Spinal cord (tissue), 10 donors: Measurements from ENCODE around the gene TLNRD1. TPM values are rescaled to one million over a fixed set of nuclear protein-coding genes. Genes with fewer than 3 reads are reported as not detected.
A peak's percentile ranks its signal among the peaks of the same experiment; 100 is the strongest.

Experiments used
- DNase-seq, 6 donors: peaks; one replicate each; pipeline versions ENCODE4 v3.0.0 to v3.0.0-alpha.2; 2013 to 2015; ENCODE audit warnings: low spot score in 6 of 6, low read depth in 4 of 6
- H3K27ac ChIP-seq: one replicate; pipeline ENCODE4 v1.5.1; 2013; ENCODE audit warnings: low read depth, low read length, control low read depth
- H3K27me3 ChIP-seq: one replicate; pipeline ENCODE4 v1.6.1; 2013; ENCODE audit warnings: low read length; ENCODE audit not compliant: control insufficient read depth, insufficient read depth
- H3K36me3 ChIP-seq: one replicate; pipeline ENCODE4 v1.6.1; 2013; ENCODE audit warnings: low read length; ENCODE audit not compliant: control insufficient read depth, insufficient read depth
- H3K4me1 ChIP-seq: one replicate; pipeline ENCODE4 v1.6.1; 2013; ENCODE audit warnings: low read length; ENCODE audit not compliant: control insufficient read depth, insufficient read depth
- H3K4me3 ChIP-seq: one replicate; pipeline ENCODE4 v1.5.1; 2013; ENCODE audit warnings: low read depth, low read length, control low read depth
- H3K9me3 ChIP-seq: one replicate; pipeline ENCODE4 v1.6.1; 2013; ENCODE audit warnings: low read length; ENCODE audit not compliant: control insufficient read depth, insufficient read depth
- WGBS: methylation state at CpG from one replicate; pipeline ENCODE4 v1.1.5; 2013; ENCODE audit warnings: missing lambda C conversion rate; ENCODE audit not compliant: insufficient coverage; 5-methylcytosine and 5-hydroxymethylcytosine counted together
- polyA plus RNA-seq, 2 donors: library from polyadenylated mRNA; unstranded; fragments of 120-200 nt; gene quantifications; one replicate each; pipeline ENCODE4 v1.2.1, GENCODE V29; 2013; ENCODE audit not compliant: insufficient read length in 2 of 2
- total RNA-seq, 2 donors: library from RNA; depleted of rRNA in 1 of 2; stranded (reverse); fragments of 120-200 nt in 1 of 2; fragments of >200 nt in 1 of 2; gene quantifications; one replicate each; pipeline versions ENCODE4 v1.2.3 to v1.2.4, GENCODE V29; 2013 to 2014
- donor health status: healthy.

TLNRD1 gene
- total and polyA plus RNA-seq, 4 donors: 4.3 to 12.0 (median 10.0) TPM

DNA sequence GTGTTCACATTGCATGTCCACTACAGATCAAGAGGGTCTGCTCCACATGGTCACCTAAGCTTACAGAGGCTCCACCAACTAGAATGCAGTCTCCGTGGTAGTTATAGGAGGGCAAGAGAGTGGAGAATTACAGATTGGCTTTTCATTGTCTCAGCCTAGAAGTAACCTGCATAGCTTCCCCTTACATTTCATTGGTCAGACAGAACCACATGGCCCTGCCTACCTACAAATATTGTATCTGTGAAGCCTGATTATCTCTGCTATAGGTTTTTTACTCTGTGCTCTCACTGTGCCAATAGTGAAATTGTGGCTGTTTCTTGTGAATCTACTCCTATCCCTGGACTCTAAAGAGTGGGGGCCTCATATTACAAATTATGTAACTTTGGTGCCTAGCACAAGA lies 2.5 kb upstream of the TLNRD1 start:
- no peak for DNase-seq
- Histone ChIP-seq H3K27me3 (no peaks in the 10 kb centered on the region), H3K4me3 (no peak overlapping the region), H3K9me3 (no peaks in the 10 kb centered on the region), H3K27ac (no peak overlapping the region), H3K4me1 (peaks cover 10% of the 10 kb centered on the region), H3K36me3 (peaks cover 10% of the 10 kb centered on the region)
- no CpG with 5 or more reads among the region's 1 CpG for WGBS

DNA sequence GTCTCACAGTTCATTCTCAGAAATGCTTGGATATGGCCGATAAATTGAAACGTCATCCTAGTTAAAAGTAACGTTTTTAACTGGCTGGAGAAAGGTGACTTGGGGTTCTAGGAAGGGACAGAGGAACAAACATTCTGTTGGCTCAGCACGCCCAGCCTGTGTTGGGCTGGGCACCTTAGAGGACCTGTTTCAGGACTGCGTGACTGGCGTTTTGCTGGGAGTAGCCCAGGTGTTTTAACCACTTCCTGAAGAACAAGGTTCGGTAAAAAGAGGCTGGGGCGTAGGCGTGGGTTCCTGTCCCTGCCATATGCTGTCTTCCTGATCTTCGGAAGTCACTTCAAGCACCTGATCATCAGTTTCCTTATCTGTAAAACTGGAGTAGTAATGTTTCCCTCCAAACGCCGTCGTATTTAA lies 1.1 kb upstream of the TLNRD1 start:
- Histone ChIP-seq H3K36me3 (peaks cover 12% of the 10 kb centered on the region), H3K4me3 (no peak overlapping the region), H3K4me1 (peaks cover 12% of the 10 kb centered on the region), H3K27me3 (no peaks in the 10 kb centered on the region), H3K9me3 (no peaks in the 10 kb centered on the region), H3K27ac (no peak overlapping the region)
- WGBS: 83% methylated on average over 6 of the region's 13 CpGs
- no peak for DNase-seq

DNA sequence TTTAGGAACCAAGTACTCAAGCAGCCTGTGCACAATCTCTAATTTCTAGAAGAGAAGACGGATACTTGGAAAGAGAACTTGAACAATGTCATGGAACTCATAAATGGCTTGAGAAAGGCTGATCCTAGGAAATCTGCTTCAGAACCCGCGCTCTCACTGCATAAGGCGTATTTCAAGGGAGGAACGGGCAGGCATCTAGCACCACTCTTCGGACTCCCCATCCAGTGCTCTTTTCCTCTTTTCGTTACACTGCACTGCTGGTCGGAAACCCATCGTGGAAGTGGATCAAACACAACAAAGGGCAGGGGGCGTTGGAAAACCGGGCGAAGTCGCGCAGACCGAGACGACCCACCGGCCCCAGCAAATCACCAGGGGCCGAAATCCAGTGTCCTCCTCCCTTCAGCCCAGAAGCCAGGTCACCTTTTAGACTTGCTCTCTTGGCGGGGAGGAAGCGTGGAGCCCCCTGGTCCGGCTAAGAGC lies 539 bp upstream of the TLNRD1 start:
- H3K9me3 ChIP-seq: no peaks in the 10 kb centered on the region
- H3K4me1 ChIP-seq: peaks cover 12% of the 10 kb centered on the region
- peak in 1 of 6 donors; percentile 76 for DNase-seq
- peaks cover 12% of the 10 kb centered on the region for H3K36me3 ChIP-seq
- peak overlapping the region; percentile 85 for H3K4me3 ChIP-seq
- H3K27me3 ChIP-seq: no peaks in the 10 kb centered on the region
- 6% methylated on average over 21 of the region's 21 CpGs for WGBS
- H3K27ac ChIP-seq: peak overlapping the region; percentile 86

DNA sequence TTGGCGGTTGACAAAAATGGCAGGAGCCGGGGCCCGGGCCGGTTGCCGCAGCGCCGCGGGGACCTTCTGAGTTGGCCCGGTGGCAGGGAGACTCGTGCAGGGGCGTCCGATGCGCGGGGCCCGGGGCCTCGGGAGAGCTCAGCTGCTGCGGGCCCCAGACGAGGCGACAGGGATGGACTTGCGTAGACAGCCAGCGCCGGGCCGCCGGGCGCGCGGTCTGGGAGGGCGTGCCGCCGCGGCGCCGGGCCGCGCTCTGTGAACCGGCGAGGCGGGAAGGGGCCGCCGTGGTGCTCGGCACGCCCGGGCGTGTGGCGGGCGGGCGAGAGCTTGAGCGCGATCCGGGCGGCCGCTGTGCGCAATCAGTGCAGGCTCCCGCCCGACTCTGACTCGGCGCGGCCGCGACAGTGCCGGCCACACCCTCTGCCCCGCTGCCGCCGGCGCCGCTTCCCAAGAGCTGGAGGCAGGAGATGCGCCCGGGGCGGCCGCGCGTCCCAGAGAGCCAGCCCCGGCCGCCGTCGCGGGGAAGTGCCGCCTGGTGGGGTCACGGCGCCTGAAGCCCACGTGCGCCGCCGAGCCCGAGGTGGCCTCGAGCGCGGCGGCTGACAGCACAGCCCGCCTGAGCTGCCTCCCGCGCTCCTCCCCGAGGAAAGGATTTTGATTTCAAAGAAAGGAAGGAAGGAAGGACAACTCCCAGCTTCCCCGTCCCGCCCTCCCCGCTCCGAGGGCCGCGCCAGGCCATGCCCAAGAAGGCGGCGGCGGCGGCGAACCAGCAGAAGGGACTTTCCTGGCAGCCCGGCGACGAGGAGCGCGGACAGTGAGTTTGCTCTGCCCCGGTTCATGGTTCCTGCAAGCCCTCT lies 657 bp downstream of the TLNRD1 start:
- Histone ChIP-seq H3K36me3 (peaks cover 12% of the 10 kb centered on the region), H3K4me1 (peaks cover 12% of the 10 kb centered on the region), H3K27ac (peak overlapping the region; percentile 86), H3K27me3 (no peaks in the 10 kb centered on the region), H3K9me3 (no peaks in the 10 kb centered on the region), H3K4me3 (peak overlapping the region; percentile 85)
- DNase-seq: peak in 2 of 6 donors; percentile 55 to 67
- WGBS: under 1% methylated on average over 108 of the region's 110 CpGs

DNA sequence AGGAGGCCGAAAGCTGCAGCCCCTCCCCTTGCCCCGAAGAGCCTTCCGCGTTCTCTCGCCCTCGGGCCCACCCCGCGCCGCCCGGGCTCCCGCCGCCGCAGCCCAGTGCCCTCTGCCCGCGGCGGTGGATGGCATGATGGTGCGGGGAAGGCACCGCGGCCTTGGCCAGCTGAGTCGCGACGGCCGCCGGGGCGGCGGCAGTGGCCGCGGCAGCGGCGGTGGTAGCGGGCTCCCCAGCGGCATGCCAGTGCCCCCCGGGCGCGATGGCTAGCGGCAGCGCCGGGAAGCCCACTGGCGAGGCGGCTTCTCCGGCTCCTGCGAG lies 1.2 kb downstream of the TLNRD1 start:
- WGBS: under 1% methylated on average over 42 of the region's 42 CpGs
- H3K36me3 ChIP-seq: peaks cover 12% of the 10 kb centered on the region
- H3K27me3 ChIP-seq: no peaks in the 10 kb centered on the region
- no peak for DNase-seq
- H3K27ac ChIP-seq: no peak overlapping the region
- H3K4me3 ChIP-seq: peak overlapping the region; percentile 43
- no peaks in the 10 kb centered on the region for H3K9me3 ChIP-seq
- peaks cover 12% of the 10 kb centered on the region for H3K4me1 ChIP-seq

DNA sequence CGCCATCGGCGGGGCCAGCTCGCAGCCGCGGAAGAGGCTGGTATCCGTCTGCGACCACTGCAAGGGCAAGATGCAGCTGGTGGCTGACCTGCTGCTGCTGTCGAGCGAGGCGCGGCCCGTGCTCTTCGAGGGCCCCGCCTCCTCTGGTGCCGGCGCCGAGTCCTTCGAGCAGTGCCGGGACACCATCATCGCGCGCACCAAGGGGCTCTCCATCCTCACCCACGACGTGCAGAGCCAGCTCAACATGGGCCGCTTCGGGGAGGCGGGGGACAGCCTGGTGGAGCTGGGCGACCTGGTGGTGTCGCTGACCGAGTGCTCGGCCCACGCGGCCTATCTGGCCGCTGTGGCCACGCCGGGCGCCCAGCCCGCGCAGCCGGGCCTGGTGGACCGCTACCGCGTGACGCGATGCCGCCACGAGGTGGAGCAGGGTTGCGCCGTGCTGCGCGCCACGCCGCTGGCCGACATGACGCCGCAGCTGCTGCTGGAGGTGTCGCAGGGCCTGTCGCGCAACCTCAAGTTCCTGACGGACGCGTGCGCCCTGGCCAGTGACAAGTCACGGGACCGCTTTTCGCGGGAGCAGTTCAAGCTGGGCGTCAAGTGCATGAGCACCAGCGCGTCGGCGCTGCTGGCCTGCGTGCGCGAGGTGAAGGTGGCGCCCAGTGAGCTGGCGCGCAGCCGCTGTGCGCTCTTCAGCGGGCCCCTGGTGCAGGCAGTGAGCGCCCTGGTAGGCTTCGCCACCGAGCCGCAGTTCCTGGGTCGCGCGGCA lies 1.8 kb downstream of the TLNRD1 start:
- Histone ChIP-seq H3K36me3 (peaks cover 12% of the 10 kb centered on the region), H3K4me3 (peak overlapping the region; percentile 35), H3K27me3 (no peaks in the 10 kb centered on the region), H3K27ac (no peak overlapping the region), H3K4me1 (peaks cover 12% of the 10 kb centered on the region), H3K9me3 (no peaks in the 10 kb centered on the region)
- peak in 2 of 6 donors; percentile 8 to 28 for DNase-seq
- WGBS: 53% methylated on average over 89 of the region's 89 CpGs

DNA sequence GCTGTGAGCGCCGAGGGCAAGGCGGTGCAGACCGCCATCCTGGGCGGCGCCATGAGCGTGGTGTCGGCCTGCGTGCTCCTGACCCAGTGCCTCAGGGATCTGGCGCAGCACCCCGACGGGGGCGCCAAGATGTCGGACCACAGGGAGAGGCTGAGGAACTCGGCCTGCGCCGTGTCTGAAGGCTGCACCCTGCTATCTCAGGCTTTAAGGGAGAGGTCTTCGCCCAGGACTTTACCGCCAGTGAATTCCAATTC lies 2.3 kb downstream of the TLNRD1 start:
- Histone ChIP-seq H3K4me3 (no peak overlapping the region), H3K36me3 (peaks cover 12% of the 10 kb centered on the region), H3K27me3 (no peaks in the 10 kb centered on the region), H3K27ac (no peak overlapping the region), H3K9me3 (no peaks in the 10 kb centered on the region), H3K4me1 (peaks cover 12% of the 10 kb centered on the region)
- DNase-seq: no peak
- WGBS: 95% methylated on average over 19 of the region's 19 CpGs

DNA sequence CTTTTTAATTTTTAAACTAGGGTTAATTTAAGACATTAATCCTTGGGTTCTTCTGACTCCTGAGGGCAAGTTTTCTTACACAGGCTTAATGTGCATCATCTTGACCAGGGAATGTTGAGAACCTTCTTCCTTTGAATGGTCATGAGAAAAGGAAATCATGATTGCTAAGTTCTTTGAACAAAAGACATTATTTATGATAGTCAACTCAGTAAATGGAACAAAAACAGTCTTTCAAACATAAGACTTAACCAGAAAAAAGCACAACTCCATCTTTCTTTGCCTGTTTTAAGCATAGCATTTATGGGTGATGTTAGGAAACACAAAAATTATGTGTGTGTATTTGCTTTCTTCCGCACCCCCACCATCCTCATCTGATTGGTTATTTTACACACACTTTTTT lies 5.4 kb downstream of the TLNRD1 start:
- H3K4me1 ChIP-seq: peaks cover 12% of the 10 kb centered on the region

DNA sequence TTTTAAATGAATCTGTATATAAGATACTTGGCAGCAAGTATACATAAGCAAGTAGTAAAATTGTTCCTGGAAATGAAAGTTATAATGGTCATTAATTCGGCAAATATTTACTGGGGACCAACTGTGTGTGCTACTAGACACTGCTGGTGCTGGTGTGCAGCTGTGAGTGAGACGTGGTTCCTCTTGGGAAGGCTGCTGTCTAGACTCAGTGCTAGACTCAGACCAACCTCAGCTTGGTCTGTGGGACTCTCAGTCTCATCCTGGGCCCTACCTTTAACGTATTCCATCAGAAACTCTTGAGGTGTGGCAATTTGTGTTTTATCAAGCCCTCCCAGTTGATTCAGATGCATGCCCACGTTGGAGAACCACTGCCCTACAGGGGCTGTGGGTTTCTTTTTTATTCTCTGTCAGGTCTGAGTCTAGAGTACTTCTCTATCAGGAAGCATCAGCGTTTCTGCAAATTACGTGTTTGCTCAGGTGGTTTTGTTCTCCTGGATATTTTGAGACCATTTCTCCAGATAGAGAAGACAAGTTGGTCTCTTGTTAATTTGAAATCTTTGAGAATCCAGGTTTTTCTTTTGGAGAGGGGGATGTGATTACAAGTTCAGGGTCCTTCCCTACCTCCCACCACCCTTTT lies 6.8 kb downstream of the TLNRD1 start:
- DNase-seq: no peak
- H3K36me3 ChIP-seq: peaks cover 9% of the 10 kb centered on the region
- H3K27me3 ChIP-seq: no peaks in the 10 kb centered on the region
- 81% methylated on average over 2 of the region's 6 CpGs for whole genome bisulfite sequencing
- H3K4me1 ChIP-seq: peaks cover 9% of the 10 kb centered on the region
- H3K27ac ChIP-seq: no peak overlapping the region
- H3K9me3 ChIP-seq: no peaks in the 10 kb centered on the region
- no peak overlapping the region for H3K4me3 ChIP-seq

More for the DNA sequence above, 5.4 kb downstream of the TLNRD1 start:
- no peak overlapping the region for H3K27ac ChIP-seq
- H3K27me3 ChIP-seq: no peaks in the 10 kb centered on the region
- WGBS: no CpG with 5 or more reads among the region's 1 CpG
- H3K36me3 ChIP-seq: peaks cover 12% of the 10 kb centered on the region
- no peaks in the 10 kb centered on the region for H3K9me3 ChIP-seq
- no peak overlapping the region for H3K4me3 ChIP-seq
- no peak for DNase-seq
